HTR-8/SVneo (cell line): ENCODE data around the gene TMEM88.

Source experiments
- DNase-seq: peaks from one replicate; pipeline ENCODE4 v3.0.0; 2011; ENCODE audit warnings: low spot score, mixed read lengths; ENCODE audit not compliant: insufficient read length
- FAIRE-seq: peaks from 2 replicates; lab custom pipeline; 2011; peaks lifted over from hg19 to GRCh38; lab: Jason Lieb, UNC

TMEM88 gene

GRCh38 chr17:7882068-7882467 is 27.2 kb downstream of the TMEM88 start:
- FAIRE-seq = peak; percentile 49
- no peak for DNase-seq

GRCh38 chr17:7882629-7883028 is 27.8 kb downstream of the TMEM88 start:
- FAIRE-seq (no peak), DNase-seq (no peak)

DNA sequence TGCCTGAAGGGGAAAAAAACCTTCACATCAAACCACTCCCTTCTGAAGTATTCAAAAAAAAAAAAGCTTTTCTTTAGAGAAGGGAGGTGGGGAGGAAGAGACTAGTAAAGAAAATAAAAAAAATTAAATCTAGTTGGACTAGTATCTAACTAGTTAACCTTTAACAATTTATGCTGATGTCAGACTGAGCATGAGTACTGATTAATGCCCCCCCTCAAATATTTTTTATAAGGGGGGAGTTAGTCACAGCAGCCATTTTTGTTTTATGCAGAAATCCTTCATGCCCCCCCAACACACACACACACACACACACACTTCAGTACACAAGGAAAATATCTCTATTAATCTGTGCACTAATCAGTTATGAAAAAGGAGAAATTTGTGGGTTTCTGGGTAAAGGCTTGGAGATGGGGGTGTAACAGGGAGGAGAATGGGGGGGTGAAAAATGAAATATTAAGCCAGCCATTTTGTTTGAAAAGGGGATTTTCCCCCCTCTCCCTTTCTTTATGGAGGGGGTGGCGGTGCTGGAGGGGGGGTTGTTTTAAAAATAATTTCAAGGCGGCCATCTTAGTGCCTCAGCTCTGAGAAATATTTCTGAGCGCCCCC is 29.0 kb downstream of the TMEM88 start:
- DNase-seq (peak; percentile 13), FAIRE-seq (no peak)

DNA sequence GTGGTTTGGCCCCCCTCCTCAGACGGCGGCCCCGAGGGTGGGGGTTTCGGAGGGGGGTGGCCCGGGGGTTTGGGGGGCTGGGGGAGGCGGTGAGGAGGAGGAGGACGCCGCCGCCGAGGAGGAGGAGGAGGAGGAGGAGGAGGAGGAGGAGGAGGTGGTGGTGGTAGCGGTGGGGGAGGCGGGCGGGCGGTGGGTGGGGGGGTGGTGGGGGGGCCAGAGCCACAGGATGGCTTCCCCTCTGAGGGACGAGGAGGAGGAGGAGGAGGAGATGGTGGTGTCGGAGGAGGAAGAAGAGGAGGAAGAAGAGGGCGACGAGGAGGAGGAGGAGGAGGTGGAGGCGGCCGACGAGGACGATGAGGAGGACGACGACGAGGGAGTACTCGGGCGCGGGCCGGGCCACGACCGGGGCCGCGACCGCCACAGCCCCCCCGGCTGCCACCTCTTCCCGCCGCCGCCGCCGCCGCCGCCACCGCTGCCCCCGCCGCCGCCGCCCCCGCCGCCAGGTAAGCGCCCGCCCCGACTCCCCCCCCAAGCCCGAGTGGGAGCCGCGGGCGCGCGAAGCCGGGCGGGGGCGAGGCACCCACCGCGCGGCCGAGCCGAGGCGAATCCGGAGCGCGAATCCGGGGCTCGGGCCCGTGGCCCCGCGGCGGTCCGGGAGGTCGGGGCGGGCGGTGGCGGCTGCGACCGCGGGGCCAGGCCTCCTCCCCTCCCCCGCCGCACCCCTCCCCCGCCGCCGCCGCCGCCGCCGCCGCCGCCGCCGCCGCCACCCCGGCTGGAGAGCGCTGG is 29.9 kb downstream of the TMEM88 start:
- FAIRE-seq (no peak), DNase-seq (peak; percentile 11)

- DNase-seq = peak; percentile 73
Observed at GRCh38 chr17:7885367-7886226, 30.7 kb downstream of the TMEM88 start.

DNA sequence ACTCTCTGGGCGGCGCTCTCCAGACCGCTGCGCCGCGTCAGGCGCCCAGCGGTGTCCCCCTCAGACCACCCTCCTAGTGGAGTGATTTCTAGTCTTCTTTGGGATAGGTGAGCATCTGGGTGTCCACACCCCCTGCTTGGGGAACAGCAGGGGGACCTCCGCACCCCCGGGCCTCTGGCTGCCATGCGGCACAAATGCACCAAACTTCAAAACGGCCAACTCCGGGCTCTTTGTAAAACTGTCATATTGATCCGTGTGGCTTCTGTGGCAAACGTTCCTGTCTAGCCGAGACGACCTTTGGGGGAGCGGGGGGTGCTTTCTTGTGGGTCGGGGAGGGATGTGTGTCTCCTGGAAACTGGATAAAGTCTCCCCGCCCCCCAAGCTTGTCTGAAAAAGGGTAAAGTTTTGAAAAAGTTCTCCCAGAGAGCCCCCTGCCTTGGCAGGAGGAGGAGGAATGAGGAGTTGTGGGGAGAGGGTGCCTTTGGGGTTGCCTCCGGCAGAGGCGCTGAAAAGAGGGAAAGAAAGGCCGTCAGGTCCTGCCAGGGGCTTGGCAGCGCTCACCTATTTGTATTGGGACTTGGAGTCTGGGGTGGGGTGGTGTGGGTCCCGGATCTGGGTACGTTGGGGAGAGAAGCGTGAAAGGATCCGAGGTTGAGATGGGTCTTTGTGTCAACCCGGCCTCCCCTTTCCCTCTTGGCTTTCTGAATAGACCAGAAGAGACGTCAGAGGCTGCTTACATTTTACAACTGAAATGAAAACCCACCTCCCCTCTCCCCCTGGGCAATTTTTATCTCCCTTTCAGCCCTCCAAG is 31.6 kb downstream of the TMEM88 start:
- FAIRE-seq = no peak
- peak; percentile 18 for DNase-seq

More at GRCh38 chr17:7885367-7886226, 30.7 kb downstream of the TMEM88 start:
- peak; percentile 89 for FAIRE-seq

DNA sequence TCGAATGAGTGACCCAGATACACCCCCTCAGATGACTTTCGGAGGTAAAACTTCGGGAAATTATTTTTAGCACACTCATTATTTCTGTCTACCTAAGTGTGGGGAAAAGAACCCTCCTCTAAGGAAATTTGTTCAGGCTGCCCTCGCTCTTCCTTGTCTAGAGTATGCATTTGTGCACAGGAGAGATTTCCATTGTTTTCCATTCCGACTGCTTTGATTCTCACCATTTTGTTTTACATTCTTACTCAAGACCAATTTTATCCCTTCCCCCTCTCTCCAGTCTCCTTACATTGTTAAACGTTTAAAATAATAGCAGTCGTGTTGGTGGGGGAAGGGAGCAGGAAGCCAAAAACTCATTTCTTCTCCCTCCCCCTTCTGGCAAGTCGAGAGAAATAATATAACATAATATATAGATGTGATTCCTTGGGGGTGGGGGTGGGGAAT is 32.2 kb downstream of the TMEM88 start:
- no peak for FAIRE-seq
- DNase-seq = peak; percentile 14

DNA sequence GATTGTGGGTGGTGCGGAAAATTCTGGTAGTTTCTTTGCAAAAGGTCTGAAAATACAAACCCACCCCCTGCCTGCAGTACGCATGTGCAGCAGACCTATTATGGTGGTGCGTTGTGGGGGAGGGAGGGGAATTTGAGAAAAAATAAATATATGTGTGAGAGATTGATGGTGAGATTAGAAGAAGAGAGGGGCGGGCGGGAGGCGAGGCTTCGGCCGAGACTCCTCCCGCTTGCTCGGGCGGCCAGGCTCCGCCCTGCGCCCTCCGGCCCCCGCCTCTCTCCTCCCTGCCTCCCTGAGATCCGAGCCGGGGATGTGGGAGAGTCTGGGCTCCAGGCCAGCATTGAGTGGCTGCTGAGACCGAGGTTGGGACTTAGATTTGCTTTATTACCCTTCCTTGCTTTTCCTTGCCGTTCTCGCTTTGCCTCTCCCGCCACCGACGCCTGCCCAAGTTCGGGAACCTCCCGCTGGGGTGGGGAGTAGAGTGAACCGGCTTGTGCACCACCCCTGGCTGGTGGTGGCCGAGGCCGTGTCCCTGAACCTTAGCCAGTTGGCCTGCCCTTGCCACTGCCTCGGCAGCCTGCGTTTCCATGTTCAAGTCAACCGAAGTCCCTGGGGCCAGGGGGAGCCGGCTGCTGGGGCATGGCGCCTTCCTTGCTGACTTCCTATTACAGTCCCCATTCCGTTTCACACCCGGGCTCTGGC is 32.8 kb downstream of the TMEM88 start:
- FAIRE-seq (peak; percentile 97), DNase-seq (peak; percentile 92)

DNA sequence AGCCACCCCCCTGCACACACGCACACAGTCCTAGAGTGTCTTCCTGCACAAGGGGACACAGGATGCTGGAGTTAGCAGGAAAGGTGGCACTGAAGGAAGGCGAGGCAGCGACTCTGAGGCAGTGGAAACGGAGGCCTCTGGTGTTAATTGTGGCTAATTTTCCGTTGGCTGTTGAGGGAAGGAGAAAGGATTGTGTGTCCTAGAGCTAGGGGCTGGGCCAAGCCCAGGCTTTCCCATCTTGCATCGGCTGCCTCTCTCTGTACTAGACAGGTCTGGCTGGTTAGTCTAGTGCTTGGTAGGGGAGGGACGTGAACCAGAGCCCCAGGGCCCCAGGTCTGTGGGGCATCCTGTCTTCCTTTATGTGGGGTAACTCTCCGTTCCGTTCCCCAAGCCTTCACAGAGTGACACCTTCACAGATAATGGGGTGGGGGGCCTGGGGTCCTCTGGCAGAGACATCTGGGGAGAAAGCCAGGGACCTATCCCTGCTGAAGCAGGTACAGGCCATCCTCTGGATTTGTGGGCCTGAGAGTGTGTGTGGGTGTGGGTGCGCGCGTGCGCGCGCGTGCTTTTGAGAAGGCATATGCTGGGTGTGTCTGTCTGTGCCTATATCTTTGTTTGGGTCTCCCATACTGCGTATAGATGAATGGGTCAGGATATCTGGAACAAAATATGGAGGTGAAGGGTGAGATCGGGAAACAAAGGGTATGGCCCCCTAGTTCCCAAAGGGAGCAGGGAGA is 33.5 kb downstream of the TMEM88 start, which contains the start of gene CHD3:
Gene CHD3, plus strand, starts transcription at position 606 of the 737 bp plus-strand sequence. CDS start 212 bp downstream, outside the sequence.
- no peak for FAIRE-seq
- no peak for DNase-seq

DNA sequence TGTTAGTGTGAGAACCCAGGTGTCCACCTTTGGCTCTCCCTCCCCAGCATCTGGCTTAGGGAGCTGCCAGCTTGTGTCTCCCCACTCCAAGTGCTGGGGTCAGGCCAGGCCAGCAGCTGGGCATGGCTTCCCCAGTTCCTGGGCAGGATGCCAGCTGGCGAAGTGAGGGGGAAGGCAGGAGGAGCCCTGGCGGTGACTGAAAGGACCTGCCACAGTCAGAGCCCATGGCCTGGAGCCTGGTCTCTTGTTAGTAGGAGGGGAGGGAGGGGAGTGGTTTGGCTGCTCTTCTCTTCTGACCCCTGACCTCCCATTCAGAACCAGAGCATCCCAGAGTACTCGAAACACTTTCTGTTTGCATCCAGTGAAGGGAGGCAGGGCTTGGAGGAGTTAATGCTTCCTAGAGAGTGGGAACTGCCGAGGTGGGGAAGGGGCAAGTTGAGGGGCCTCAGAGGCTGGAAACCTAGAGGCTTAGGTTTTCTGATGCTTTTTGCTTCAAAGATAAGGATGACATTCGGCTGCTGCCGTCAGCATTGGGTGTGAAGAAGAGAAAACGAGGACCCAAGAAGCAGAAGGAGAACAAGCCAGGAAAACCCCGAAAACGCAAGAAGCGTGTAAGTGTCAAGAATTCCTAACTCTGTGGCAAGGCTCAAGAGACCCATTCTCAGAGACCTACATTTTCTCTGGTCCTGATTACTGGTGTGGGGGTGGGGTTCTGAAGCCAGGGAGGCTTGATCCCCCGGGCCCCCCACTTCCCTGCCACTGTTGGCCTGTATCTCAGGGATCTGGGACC is 34.5 kb downstream of the TMEM88 start:
- DNase-seq = peak; percentile 93
- peak; percentile 95 for FAIRE-seq

DNA sequence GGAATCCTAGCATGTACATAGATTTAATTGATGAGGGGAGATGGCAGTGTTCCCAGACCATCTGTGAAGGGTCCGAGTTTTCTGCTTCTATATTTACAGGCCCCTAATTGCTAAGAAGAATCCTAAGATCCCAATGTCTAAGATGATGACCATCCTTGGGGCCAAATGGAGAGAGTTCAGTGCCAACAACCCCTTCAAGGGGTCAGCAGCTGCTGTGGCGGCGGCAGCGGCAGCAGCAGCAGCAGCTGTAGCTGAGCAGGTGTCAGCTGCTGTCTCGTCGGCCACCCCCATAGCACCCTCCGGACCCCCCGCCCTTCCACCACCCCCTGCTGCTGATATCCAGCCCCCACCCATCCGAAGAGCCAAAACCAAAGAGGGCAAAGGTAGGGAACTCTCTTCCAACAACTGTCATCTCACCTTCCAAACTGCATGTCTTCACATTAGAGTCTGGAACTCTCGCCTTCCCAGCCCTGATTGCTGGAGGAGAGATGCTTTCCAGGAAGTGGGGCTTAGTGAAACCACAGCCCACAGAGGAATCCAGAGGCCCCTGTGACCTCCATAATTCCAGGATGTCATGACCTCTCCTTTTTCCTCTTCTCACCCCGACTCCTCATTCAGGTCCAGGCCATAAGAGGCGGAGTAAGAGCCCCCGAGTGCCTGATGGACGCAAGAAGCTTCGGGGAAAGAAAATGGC is 38.5 kb downstream of the TMEM88 start:
- DNase-seq (no peak), FAIRE-seq (no peak)

GRCh38 chr17:7894226-7894625 is 39.4 kb downstream of the TMEM88 start:
- no peak for FAIRE-seq
- no peak for DNase-seq

DNA sequence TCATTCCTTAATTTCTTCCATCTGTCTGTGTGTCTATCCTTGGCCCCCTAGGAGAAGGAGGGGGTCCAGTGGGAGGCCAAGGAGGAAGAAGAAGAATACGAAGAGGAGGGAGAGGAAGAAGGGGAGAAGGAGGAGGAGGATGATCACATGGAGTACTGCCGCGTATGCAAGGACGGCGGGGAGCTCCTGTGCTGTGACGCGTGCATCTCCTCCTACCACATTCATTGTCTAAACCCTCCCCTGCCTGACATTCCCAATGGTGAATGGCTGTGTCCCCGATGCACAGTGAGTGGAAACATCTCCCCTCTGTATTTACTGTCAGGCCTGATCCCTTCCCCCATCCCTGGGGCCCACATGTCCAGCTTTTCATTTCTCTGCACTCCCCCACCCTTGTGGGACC is 40.0 kb downstream of the TMEM88 start:
- FAIRE-seq = no peak
- DNase-seq = no peak

DNA sequence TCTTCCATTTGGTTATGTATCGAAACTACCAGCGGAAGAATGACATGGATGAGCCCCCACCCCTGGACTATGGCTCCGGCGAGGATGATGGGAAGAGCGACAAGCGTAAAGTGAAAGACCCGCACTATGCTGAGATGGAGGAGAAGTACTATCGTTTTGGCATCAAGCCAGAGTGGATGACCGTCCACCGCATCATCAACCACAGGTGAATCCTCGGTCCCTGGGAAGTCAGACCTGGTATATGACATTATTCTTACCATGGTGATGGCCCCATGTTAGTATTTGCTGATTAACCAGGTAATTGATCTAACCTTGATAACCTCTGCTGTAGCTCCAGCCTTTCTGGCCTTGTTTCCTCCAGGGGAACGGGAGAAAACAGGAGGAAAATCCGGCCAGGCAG is 42.2 kb downstream of the TMEM88 start:
- no peak for DNase-seq
- peak; percentile 40 for FAIRE-seq

DNA sequence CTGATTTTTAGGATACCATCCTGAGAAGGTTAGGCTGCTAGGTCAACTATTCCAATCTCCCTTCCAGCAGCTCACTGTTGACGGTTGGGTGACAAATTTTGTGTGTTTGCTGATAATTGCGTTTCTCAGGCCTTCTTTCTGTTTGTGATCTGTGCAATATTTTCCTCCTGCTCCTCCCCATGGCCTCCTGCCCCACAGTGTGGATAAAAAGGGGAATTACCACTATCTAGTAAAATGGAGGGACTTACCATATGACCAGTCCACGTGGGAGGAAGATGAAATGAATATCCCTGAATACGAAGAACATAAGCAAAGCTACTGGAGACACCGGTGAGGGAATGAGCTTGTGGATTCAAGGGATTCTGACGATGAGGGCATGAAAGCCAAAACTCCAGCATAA is 42.9 kb downstream of the TMEM88 start:
- peak; percentile 59 for FAIRE-seq

GRCh38 chr17:7903154-7904103 is 48.6 kb downstream of the TMEM88 start:
- DNase-seq = no peak
- FAIRE-seq = peak; percentile 40

More for the DNA sequence above, 42.9 kb downstream of the TMEM88 start:
- peak; percentile 46 for DNase-seq
